GM06990 (cell line): ENCODE data around the gene ZNF239.

Source experiments
- DNase-seq: peaks from one replicate; pipeline ENCODE4 v3.0.0-alpha.2; 2011; ENCODE audit not compliant: insufficient read length; ENCODE audit errors: extremely low read depth
- H3K27me3 ChIP-seq: replicated peaks from 2 replicates; pipeline ENCODE4 v1.6.0; 2011; ENCODE audit warnings: low read length; ENCODE audit not compliant: control insufficient read depth, insufficient read depth
- H3K36me3 ChIP-seq: 2 replicates; pipeline ENCODE4 v1.5.1; 2011; ENCODE audit warnings: low read length; ENCODE audit not compliant: control insufficient read depth, insufficient read depth
- H3K4me3 ChIP-seq: replicated peaks from 2 replicates; pipeline ENCODE4 v1.5.1; 2011; ENCODE audit warnings: low read depth, mild to moderate bottlenecking, control low read depth, low read length
- CTCF ChIP-seq: IDR thresholded peaks from 2 replicates; pipeline ENCODE4 v1.5.1; 2011; ENCODE audit warnings: low read length, control low read depth, mild to moderate bottlenecking, inconsistent platforms; ENCODE audit not compliant: insufficient read depth, poor library complexity, severe bottlenecking

ZNF239 gene

GRCh38 chr10:43585981-43586729, 11.7 kb upstream of the ZNF239 start:
- no peak for DNase-seq
- no peak for TF ChIP-seq CTCF
- Histone ChIP-seq H3K4me3 (no peak overlapping the region), H3K27me3 (no peaks in the 10 kb centered on the region), H3K36me3 (no peaks in the 10 kb centered on the region)

GRCh38 chr10:43585046-43585445, 10.6 kb upstream of the ZNF239 start:
- H3K27me3 ChIP-seq: no peaks in the 10 kb centered on the region
- no peak for DNase-seq
- TF ChIP-seq CTCF: no peak
- no peaks in the 10 kb centered on the region for H3K36me3 ChIP-seq
- H3K4me3 ChIP-seq: no peak overlapping the region

GRCh38 chr10:43584051-43584450, 9.6 kb upstream of the ZNF239 start:
- no peak for TF ChIP-seq CTCF
- no peak for DNase-seq
- H3K4me3 ChIP-seq: no peak overlapping the region
- no peaks in the 10 kb centered on the region for H3K27me3 ChIP-seq
- no peaks in the 10 kb centered on the region for H3K36me3 ChIP-seq

- no peaks in the 10 kb centered on the region for H3K36me3 ChIP-seq
- DNase-seq: no peak
- no peak for TF ChIP-seq CTCF
- H3K4me3 ChIP-seq: no peak overlapping the region
- no peaks in the 10 kb centered on the region for H3K27me3 ChIP-seq
Observed at GRCh38 chr10:43576580-43576979, 2.2 kb upstream of the ZNF239 start.

- Histone ChIP-seq H3K4me3 (no peak overlapping the region), H3K36me3 (no peaks in the 10 kb centered on the region), H3K27me3 (no peaks in the 10 kb centered on the region)
- TF ChIP-seq CTCF: no peak
- DNase-seq: no peak
Observed at GRCh38 chr10:43576062-43576461, 1.6 kb upstream of the ZNF239 start.

- no peaks in the 10 kb centered on the region for H3K27me3 ChIP-seq
- TF ChIP-seq CTCF: no peak
- DNase-seq: no peak
- H3K4me3 ChIP-seq: peak overlapping the region; percentile 39; the same call in 1 of the 2 replicates
- no peaks in the 10 kb centered on the region for H3K36me3 ChIP-seq
Observed at GRCh38 chr10:43574906-43575305, 490 bp upstream of the ZNF239 start.
